GOT3 (cell line): Measurements from ENCODE around the gene TPRA1.

Experiments used
- DNase-seq: peaks from one replicate; lab custom pipeline; 2025; ENCODE audit warnings: mixed read lengths; lab: John Stamatoyannopoulos, UW

TPRA1 gene

DNA sequence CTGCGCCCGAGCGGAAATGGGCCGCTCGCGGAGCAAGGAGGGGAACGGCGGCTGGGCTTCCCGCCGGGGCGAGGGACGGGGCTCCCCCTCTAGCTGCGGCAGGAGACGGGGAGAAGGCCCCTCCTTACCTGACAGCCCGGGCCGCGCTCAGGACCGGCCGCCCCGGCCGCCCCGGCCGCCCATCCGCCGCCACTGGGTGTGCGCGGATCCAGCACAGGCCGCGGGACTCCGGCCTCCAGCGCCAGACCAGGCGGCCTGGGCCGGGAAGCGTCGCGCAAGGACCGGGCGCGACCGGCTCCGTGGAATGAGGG is 296 bp downstream of the TPRA1 start:
- DNase-seq, result no peak

DNA sequence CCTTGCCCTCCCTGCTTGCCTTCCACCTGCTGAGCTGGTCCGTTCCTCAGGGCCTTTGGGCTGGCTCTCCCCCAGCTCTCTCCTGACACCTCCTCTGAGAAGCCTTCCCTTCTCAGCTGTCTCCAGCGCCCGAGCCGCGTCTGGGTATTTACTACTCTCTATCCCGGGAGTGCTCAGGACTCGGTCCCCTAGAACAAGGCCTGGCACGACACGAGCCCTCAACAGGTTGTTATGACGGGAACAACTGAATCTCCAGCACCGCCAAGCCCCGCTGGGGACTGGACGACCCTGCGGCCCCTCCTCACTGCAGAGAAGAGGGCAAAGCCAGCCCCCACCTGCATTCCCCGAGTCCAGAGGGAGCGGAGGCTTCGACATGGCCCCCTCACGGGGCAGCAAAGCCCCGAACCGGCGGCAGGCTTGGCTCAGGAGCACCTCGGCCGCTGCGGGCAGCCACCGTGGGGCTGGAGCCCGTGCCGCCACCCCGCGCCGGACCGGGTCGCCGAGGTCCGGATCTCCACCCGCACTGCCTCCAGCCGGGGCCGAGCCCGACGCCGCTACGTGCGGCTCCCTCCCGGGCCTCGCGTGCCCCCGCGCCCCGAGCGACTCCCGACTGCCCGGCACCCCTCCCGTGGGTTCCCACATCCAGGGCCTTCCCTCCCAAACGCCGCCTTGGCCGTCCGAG is 792 bp downstream of the TPRA1 start:
- no peak for DNase-seq

DNA sequence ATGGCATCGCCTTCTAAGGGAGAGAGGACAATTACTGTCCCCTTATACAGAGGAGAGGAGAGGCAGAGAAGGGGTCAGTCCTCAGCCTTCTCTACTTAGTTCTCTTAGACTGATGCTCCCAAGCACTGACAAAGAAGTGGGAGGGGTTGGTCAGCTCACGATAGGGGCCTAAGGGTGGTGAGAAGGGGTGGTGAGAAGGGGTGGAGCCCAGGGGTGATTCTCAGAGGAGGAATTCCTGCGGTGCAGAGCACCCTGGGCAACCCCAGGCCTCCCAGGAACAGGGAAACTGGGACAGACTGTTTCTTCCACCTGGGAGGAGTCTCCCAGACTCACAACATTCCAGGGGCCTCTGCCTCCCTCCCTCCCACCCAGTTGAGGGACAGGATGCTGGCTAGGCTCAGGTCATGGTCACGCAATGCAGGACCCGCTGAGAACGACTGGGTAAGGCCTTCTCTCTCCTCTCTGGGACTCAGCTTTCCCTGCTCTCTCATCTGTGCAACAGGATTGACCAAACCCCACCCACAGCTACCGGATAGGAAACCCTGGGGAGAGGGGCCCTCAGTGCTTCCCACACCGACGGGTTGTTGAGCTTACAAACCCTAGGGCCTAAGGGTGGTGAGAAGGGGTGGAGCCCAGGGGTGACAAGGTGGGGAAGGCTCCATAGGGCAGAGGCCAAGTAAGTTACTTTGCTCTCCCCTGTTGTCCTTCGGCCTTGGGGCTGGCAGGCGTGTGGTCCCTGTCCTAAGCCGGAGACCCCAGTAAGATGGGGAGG is 1.5 kb downstream of the TPRA1 start:
- no peak for DNase-seq

GRCh38 chr3:127587876-127588275 is 2.7 kb downstream of the TPRA1 start:
- DNase-seq, result no peak

- no peak for DNase-seq
Observed at GRCh38 chr3:127585813-127586413, 4.6 kb downstream of the TPRA1 start.

DNA sequence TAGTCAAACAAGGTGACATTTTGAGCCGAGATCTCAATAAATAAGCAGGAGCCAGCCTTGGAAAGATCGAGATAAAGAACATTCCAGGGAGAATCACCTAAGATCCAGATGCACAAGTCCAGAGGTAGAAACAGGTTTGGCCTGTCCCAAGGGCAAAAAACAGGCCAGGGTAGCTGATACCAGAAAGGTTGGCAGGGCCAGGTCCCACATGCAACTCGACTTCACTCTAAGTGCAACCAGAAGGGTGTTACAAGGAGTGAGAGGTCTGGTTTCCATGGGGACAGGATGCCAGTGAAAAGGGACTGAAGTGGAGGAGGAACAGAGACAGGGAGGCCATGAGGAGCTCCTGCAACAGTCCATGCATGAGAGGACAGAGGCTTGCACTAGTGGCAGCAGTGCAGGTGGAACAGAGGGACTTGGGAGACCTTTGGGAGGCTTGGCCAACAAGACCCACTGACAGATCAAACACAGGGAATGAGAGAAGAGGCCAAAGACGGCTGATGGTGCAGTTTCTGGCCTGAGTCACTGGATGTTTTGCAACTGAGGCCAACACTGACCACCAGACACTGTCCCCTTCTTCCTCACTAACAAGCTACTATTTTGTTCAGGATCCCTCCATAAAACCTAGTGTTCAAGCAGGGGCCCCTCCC is 5.2 kb downstream of the TPRA1 start:
- no peak for DNase-seq

- no peak for DNase-seq
Observed at GRCh38 chr3:127584734-127585133, 5.8 kb downstream of the TPRA1 start.

- no peak for DNase-seq
Observed at GRCh38 chr3:127580327-127581060, 10.0 kb downstream of the TPRA1 start.

DNA sequence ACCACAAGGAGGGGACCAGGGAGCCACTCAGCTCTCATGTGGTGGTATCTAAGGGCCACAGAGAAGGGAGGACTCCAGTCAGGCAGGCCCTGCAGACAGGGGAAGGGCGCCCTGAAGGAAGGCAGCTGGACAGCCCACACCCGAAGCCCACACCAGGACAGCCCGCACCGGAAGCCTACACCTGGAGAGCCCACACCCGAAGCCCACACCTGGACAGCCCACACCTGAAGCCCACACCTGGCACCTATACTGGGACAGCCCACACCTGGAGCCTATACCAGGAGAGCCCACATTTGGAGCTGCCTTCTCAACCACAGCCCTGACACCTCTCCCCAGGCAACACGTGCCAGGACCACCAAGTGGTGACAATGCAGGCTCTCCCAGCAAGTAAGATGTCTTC is 11.7 kb downstream of the TPRA1 start:
- DNase-seq, result no peak

- DNase-seq, result no peak
Observed at GRCh38 chr3:127578168-127578567, 12.4 kb downstream of the TPRA1 start.

DNA sequence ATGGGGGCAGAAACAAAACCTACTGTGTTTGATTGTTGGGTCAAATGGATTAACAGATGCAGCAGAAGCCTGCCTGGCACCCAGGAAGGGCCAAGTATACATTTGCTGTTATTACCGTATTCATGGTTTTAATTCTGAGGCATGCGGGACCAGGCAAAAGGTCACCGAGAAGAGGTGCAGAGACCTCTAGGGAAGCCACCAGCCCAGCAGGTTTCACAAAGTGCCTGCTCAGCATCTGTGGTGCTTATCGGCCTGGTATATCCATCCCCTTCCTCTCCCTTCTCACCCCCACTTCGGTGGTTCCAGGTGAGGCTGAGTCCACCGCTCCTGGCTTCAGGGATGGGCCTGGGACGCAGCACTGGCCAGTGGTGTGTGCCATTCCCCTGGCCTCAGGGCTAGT is 13.1 kb downstream of the TPRA1 start:
- no peak for DNase-seq

- peak; percentile 26 for DNase-seq
Observed at GRCh38 chr3:127574880-127575878, 15.4 kb downstream of the TPRA1 start.

DNA sequence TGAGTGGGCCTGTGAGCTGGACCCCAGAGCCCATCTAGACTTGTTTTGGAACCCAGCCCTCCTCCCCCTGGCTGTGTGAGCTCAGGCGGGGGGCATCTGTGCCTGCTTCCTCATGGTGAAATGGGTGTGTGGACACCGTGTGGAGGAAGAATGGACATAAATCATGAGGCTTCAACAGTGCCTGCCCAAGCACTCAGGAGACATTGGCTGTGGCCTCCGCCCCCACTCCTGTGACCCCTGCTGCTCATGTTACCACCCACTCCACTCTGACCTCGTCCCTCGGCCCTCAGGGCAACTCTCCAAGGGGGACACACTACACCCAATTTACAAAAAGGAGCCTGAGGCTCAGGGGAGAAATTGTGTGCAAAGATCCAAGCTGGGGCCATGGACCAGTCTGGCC is 16.6 kb downstream of the TPRA1 start:
- no peak for DNase-seq

- DNase-seq, result no peak
Observed at GRCh38 chr3:127573401-127573800, 17.1 kb downstream of the TPRA1 start.

DNA sequence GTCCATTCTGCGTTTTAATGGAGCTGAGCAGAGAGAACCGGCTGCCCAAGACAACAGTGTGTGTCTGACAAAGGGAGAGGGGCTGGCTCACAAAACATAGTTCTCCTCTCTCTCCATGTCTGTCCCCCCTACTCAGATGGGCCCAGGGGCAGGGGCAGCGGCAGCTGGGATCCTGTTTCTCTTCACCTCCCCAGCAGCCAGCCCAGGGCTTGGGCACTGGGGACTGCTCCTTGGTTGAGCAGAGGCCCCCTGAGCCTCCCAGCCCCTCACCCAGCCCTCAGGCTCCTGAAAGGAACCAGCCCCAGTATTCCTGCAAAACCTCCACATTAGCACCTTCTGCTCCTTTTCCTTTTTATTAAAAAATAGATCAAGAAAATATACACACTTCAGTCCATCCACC is 17.8 kb downstream of the TPRA1 start:
- DNase-seq, result no peak

- no peak for DNase-seq
Observed at GRCh38 chr3:127572186-127572585, 18.3 kb downstream of the TPRA1 start.

DNA sequence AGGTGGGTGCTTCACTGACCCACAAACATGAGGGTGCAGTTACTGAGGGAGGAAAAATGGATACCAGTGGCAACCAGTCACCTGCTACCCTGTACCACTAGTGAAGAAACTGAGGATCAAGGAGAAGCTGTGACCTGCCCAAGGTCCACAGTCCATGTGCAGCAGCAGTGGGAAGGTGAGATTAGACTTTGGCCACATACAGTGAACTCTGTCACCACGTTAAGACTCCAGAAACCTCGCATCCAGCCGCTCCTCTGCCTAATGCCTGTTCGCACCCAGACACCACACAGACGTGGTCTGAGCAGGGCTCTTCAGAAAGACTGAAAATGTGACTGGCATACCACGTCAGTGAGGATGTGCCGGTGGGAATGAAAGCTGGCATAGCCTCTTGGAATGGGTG is 20.0 kb downstream of the TPRA1 start:
- DNase-seq, result no peak

DNA sequence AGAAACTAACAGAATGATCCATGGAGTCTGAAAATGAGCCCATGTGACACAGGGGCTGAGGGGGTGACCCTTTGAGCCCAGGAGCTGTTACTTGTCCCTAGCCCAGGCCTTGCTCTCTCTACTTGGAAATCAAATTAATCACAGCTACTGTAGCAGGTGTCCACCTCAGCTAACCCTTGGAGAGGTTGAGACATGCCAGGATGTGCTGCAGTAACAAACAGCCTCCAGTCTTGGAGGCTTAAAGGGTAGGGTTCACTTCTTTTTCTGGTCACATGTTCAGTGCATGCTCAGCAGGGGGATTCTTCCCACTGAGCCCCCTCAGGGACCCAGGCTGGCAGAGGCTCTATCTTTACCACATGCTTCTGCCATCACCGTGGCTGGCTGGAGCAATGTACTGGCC is 21.4 kb downstream of the TPRA1 start:
- no peak for DNase-seq

DNA sequence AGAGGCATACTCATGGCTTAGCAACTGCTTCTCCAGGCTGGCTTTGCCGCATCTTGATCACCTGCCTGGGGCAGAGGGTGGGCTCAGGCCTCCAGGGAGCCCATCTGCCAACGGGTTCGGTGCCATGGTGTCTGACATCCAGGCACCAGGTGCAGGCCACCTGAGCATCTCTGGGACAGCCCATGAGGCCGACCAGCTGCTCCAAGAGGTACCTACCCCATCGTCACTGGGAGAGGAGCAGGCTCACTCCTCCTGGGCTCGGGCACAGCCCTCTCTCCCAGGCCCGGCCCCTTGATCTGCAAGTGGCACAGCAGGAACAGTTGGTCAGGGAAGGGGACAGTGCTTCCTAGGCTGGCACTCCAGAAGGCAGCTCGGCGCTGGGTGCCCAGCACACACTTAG is 21.9 kb downstream of the TPRA1 start:
- no peak for DNase-seq

DNA sequence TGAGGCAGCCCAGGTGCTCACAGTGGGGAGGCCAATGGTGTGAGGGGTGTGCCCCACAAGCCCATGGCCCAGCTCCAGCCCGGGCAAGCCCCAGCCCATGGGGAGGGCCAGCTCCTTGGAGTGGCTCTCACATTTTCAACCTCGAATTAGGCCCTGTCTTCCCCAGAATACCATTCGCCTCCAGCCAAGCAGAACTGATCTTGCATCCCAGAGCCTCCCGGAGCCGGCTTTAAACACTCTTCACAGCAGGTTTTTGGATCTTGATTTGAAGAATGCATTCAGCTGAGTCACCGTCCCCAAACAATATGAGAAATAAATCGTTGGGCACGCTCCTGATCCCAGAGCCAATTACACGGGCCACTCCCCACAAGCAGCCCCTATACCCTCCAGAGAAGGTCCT is 23.7 kb downstream of the TPRA1 start:
- DNase-seq, result no peak

- no peak for DNase-seq
Observed at GRCh38 chr3:127565711-127566110, 24.8 kb downstream of the TPRA1 start.
